T47D (cell line): Measurements from ENCODE around the gene PRKG1.

ENCODE experiments used
- DNase-seq, 2 experiments: peaks; one replicate each; pipeline versions ENCODE4 v3.0.0 to v3.0.0-alpha.2; 2011 to 2012; ENCODE audit warnings: low read depth in 1 of 2, low spot score in 1 of 2
- JUND ChIP-seq: IDR thresholded peaks from 2 replicates; pipeline ENCODE4 v1.6.1; 2012; ENCODE audit warnings: low read depth
- in situ Hi-C: cut with HindIII; loops from 2 replicates; pipeline ENCODE4 v1.10.0; 2016; ENCODE audit warnings: low sequenced_read_pairs, low pct_unique_long_range_greater_than_20kb

Gene PRKG1

GRCh38 chr10:51806079-51806835 lies 732.0 kb downstream of the PRKG1 start:
- in situ Hi-C loops = no loop called here
- DNase-seq = no peak
- no peak for TF ChIP-seq JUND

GRCh38 chr10:51808187-51808586 lies 733.9 kb downstream of the PRKG1 start:
- DNase-seq = no peak
- in situ Hi-C loops = no loop called here
- no peak for TF ChIP-seq JUND

GRCh38 chr10:51815723-51816122 lies 741.4 kb downstream of the PRKG1 start:
- DNase-seq = no peak
- in situ Hi-C loops = no loop called here

GRCh38 chr10:51821045-51821444 lies 746.8 kb downstream of the PRKG1 start:
- in situ Hi-C loops = no loop called here
- no peak for DNase-seq
- no peak for TF ChIP-seq JUND

More at GRCh38 chr10:51815723-51816122, 741.4 kb downstream of the PRKG1 start:
- TF ChIP-seq JUND = no peak

GRCh38 chr10:51821745-51822144 lies 747.5 kb downstream of the PRKG1 start:
- in situ Hi-C loops = no loop called here
- DNase-seq = no peak
- TF ChIP-seq JUND = no peak

GRCh38 chr10:51832652-51833383 lies 758.5 kb downstream of the PRKG1 start:
- TF ChIP-seq JUND = no peak
- in situ Hi-C loops = no loop called here
- DNase-seq = peak in 1 of 2 experiments; percentile 40

GRCh38 chr10:51834548-51834947 lies 760.3 kb downstream of the PRKG1 start:
- DNase-seq = no peak
- TF ChIP-seq JUND = no peak
- in situ Hi-C loops = no loop called here

- no peak for TF ChIP-seq JUND
- DNase-seq = no peak
- in situ Hi-C loops = no loop called here
These were observed 764.2 kb downstream of the PRKG1 start for GRCh38 chr10:51838471-51838870.

GRCh38 chr10:51843966-51844365 lies 769.7 kb downstream of the PRKG1 start:
- no peak for TF ChIP-seq JUND
- in situ Hi-C loops = no loop called here
- DNase-seq = no peak

GRCh38 chr10:51846856-51847506 lies 772.7 kb downstream of the PRKG1 start:
- no peak for TF ChIP-seq JUND
- in situ Hi-C loops = no loop called here
- no peak for DNase-seq

- in situ Hi-C loops = no loop called here
- no peak for DNase-seq
- TF ChIP-seq JUND = no peak
These were observed 778.0 kb downstream of the PRKG1 start for GRCh38 chr10:51852297-51852696.

GRCh38 chr10:51857305-51857704 lies 783.0 kb downstream of the PRKG1 start:
- in situ Hi-C loops = no loop called here
- no peak for DNase-seq
- TF ChIP-seq JUND = no peak

GRCh38 chr10:51860257-51860656 lies 786.0 kb downstream of the PRKG1 start:
- no peak for DNase-seq
- no peak for TF ChIP-seq JUND
- in situ Hi-C loops = no loop called here
